PC-3 (cell line): Measurements from ENCODE around the gene CHD1. TPM values are rescaled to one million over a fixed set of nuclear protein-coding genes. Genes with fewer than 3 reads are reported as not detected.

ENCODE experiments used
- ATAC-seq: fragments of 200-7000 bp; cut with Tn5 transposase; 2 replicates; pipeline ENCODE4 v1.9.1; 2020; ENCODE audit warnings: mild to moderate bottlenecking, moderate library complexity
- BruUV-seq: library from RNA; stranded (reverse); fragments of 400-500 nt; replicated peaks from 2 replicates; lab custom pipeline; 2021; lab: Mats Ljungman, UMichigan
- CTCF ChIA-PET: fragments of 300-600 bp; sonication (Branson Sonifier 250); formaldehyde crosslinking; loops from one replicate; lab custom pipeline; 2022; ENCODE audit warnings: antibody characterized with exemption; lab: Charles Lee
- POLR2A ChIA-PET: fragments of 300-600 bp; sonication (Branson Sonifier 250); formaldehyde crosslinking; loops from one replicate; lab custom pipeline; 2022; ENCODE audit warnings: antibody characterized with exemption; ENCODE audit not compliant: unreplicated experiment; lab: Charles Lee
- DNase-seq: peaks from one replicate; pipeline ENCODE4 v3.0.0-alpha.2; 2015
- H2AFZ ChIP-seq: fragments of 300-600 bp; sonication (generic); 2 replicates; pipeline ENCODE4 v1.6.0; 2016; ENCODE audit warnings: antibody characterized with exemption, low read length
- H3F3A ChIP-seq: fragments of 300-600 bp; sonication (generic); one replicate; pipeline ENCODE4 v1.6.0; 2017; ENCODE audit warnings: antibody characterized with exemption, low read length, control low read depth, mild to moderate bottlenecking; ENCODE audit not compliant: unreplicated experiment
- H3K27ac ChIP-seq: fragments of 300-600 bp; sonication (generic); 2 replicates; pipeline ENCODE4 v1.5.1; 2016; ENCODE audit warnings: mild to moderate bottlenecking, low read length
- H3K27me3 ChIP-seq: fragments of 300-600 bp; sonication (generic); 2 replicates; pipeline ENCODE4 v1.6.1; 2016; ENCODE audit warnings: low read length, mixed read lengths
- H3K36me3 ChIP-seq: fragments of 300-600 bp; sonication (generic); 2 replicates; pipeline ENCODE4 v1.6.1; 2016; ENCODE audit warnings: low read depth, mixed run types, low read length, mixed read lengths
- H3K4me1 ChIP-seq: fragments of 300-600 bp; sonication (generic); 2 replicates; pipeline ENCODE4 v1.5.1; 2016; ENCODE audit warnings: low read length; ENCODE audit not compliant: insufficient read depth
- H3K4me2 ChIP-seq: fragments of 300-600 bp; sonication (generic); 2 replicates; pipeline ENCODE4 v1.6.0; 2016; ENCODE audit warnings: low read length
- H3K4me3 ChIP-seq: fragments of 300-600 bp; sonication (generic); 2 replicates; pipeline ENCODE4 v1.5.1; 2016; ENCODE audit warnings: mild to moderate bottlenecking, low read length, mixed read lengths
- H3K79me2 ChIP-seq: fragments of 300-600 bp; sonication (generic); 2 replicates; pipeline ENCODE4 v1.6.1; 2017; ENCODE audit warnings: low read length, mixed read lengths
- H3K9ac ChIP-seq: fragments of 300-600 bp; sonication (generic); 2 replicates; pipeline ENCODE4 v1.6.0; 2016; ENCODE audit warnings: mild to moderate bottlenecking, low read length
- H3K9me2 ChIP-seq: fragments of 300-600 bp; sonication (generic); replicated peaks from 2 replicates; pipeline ENCODE4 v1.6.1; 2016; ENCODE audit warnings: mixed run types, low read length, mixed read lengths
- H3K9me3 ChIP-seq: fragments of 300-600 bp; sonication (generic); 2 replicates; pipeline ENCODE4 v1.6.1; 2016; ENCODE audit warnings: low read length, mixed read lengths
- H4K20me1 ChIP-seq: fragments of 300-600 bp; sonication (generic); 2 replicates; pipeline ENCODE4 v1.6.1; 2016; ENCODE audit warnings: low read length, mixed read lengths
- CTCF ChIP-seq: fragments of 300-600 bp; sonication (generic); conservative IDR thresholded peaks from 2 replicates; pipeline ENCODE4 v1.5.1; 2017; ENCODE audit warnings: antibody characterized with exemption, low read depth, mild to moderate bottlenecking, low read length
- EZH2 ChIP-seq: fragments of 300-600 bp; sonication (generic); IDR thresholded peaks from one replicate; pipeline ENCODE4 v1.6.1; 2017; ENCODE audit warnings: antibody characterized with exemption, mild to moderate bottlenecking, low read length; ENCODE audit not compliant: unreplicated experiment
- EZH2phosphoT487 ChIP-seq: fragments of 300-600 bp; sonication (generic); IDR thresholded peaks from 2 replicates; pipeline ENCODE4 v1.6.1; 2018; ENCODE audit warnings: mild to moderate bottlenecking, antibody characterized with exemption, low read length, borderline replicate concordance
- intact Hi-C: fragments of 100-400 bp; cut with micrococcal nuclease; formaldehyde crosslinking; loops from 2 replicates; pipeline ENCODE4 v1.9.0; 2023
- total RNA-seq: library from RNA; depleted of rRNA; stranded (reverse); fragments of >200 nt; gene quantifications from 2 replicates; pipeline ENCODE4 v1.2.3, GENCODE V29; 2014

Gene CHD1
- total RNA-seq, 1 experiment from 2014 or later: 45.9 TPM

DNA sequence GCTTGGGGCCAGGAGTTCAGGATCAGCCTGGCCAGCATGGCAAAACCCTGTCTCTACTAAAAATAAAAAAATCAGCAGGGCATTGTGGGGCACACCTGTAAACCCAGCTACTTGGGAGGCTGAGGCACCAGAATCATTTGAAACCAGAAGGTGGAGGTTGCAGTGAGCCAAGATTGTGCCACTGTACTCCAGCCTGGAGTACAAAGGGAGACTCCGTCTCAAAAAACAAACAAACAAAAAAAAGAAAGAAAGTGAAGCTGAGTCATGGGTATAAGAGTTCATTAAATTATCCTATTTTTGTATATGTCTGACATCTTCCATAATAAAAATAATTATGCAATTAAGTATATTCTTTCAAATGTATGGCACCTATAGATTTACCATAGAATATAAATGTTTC is 37.2 kb downstream of the CHD1 start:
- H3F3A ChIP-seq: no peaks in the 10 kb centered on the region
- no peak overlapping the region for H3K4me2 ChIP-seq
- no peak overlapping the region for H3K9ac ChIP-seq
- no peaks in the 10 kb centered on the region; the same call in 1 of the 2 replicates for H4K20me1 ChIP-seq
- intact Hi-C loops: no loop called here
- H3K36me3 ChIP-seq: peaks cover 89% of the 10 kb centered on the region
- no peak for ATAC-seq
- DNase-seq: no peak
- H3K4me1 ChIP-seq: no peaks in the 10 kb centered on the region
- no TSS peak for BruUV-seq
- H3K27me3 ChIP-seq: no peaks in the 10 kb centered on the region
- H3K9me3 ChIP-seq: no peaks in the 10 kb centered on the region
- H2AFZ ChIP-seq: no peak overlapping the region
- no peak overlapping the region for H3K4me3 ChIP-seq
- no peak overlapping the region for H3K27ac ChIP-seq
- no peaks in the 10 kb centered on the region for H3K9me2 ChIP-seq
- TF ChIP-seq CTCF (no peak), EZH2 (no peak), EZH2phosphoT487 (no peak)
- H3K79me2 ChIP-seq: no peaks in the 10 kb centered on the region
- POLR2A ChIA-PET: no interaction called here
- CTCF ChIA-PET: no interaction called here

GRCh38 chr5:98880598-98880997 is 48.2 kb downstream of the CHD1 start:
- TF ChIP-seq CTCF: no peak
- TF ChIP-seq EZH2: no peak
- TF ChIP-seq EZH2phosphoT487: no peak
- 0 out of 2 replicates have a peak, but pooled peaks cover 9% of the 10 kb centered on the region for H4K20me1 ChIP-seq
- no peaks in the 10 kb centered on the region; the same call in 1 of the 2 replicates for H3K79me2 ChIP-seq
- peaks cover 12% of the 10 kb centered on the region for H3F3A ChIP-seq
- 0 out of 2 replicates have a peak overlapping the region, but pooled peaks have one; percentile 0 for H3K9ac ChIP-seq
- H3K9me2 ChIP-seq: no peaks in the 10 kb centered on the region
- intact Hi-C loops: loop anchor here (10.0 kb wide), 1 partner anchor 604 kb away; no protein-coding TSS in a partner anchor
- H3K4me3 ChIP-seq: peak overlapping the region; percentile 9; the same call in 1 of the 2 replicates
- CTCF ChIA-PET: no interaction called here
- no TSS peak for BruUV-seq
- peaks cover 51% of the 10 kb centered on the region; the same call in 1 of the 2 replicates for H3K36me3 ChIP-seq
- ATAC-seq (peak; percentile 63), DNase-seq (no peak)
- H3K27ac ChIP-seq: peak overlapping the region; percentile 68
- H3K4me2 ChIP-seq: peak overlapping the region; percentile 38
- no peak overlapping the region for H2AFZ ChIP-seq
- no peaks in the 10 kb centered on the region for H3K9me3 ChIP-seq
- H3K4me1 ChIP-seq: peaks cover 26% of the 10 kb centered on the region
- POLR2A ChIA-PET: no interaction called here
- no peaks in the 10 kb centered on the region for H3K27me3 ChIP-seq

- peaks cover 53% of the 10 kb centered on the region; the same call in 1 of the 2 replicates for H3K36me3 ChIP-seq
- ChIA-PET CTCF (no interaction called here), POLR2A (no interaction called here)
- H3K9ac ChIP-seq: 0 out of 2 replicates have a peak overlapping the region, but pooled peaks have one; percentile 0
- 0 out of 2 replicates have a peak, but pooled peaks cover 9% of the 10 kb centered on the region for H4K20me1 ChIP-seq
- H3K4me1 ChIP-seq: peaks cover 26% of the 10 kb centered on the region
- peak overlapping the region; percentile 68 for H3K27ac ChIP-seq
- H3K9me2 ChIP-seq: no peaks in the 10 kb centered on the region
- H3K4me2 ChIP-seq: peak overlapping the region; percentile 38
- intact Hi-C loops: loop anchor here (10.0 kb wide), 1 partner anchor 605 kb away; no protein-coding TSS in a partner anchor
- peak; percentile 73 for ATAC-seq
- no TSS peak for BruUV-seq
- TF ChIP-seq EZH2phosphoT487 (no peak), EZH2 (no peak), CTCF (no peak)
- no peaks in the 10 kb centered on the region for H3K9me3 ChIP-seq
- no peak overlapping the region for H3K4me3 ChIP-seq
- DNase-seq: peak; percentile 76
- H3K27me3 ChIP-seq: no peaks in the 10 kb centered on the region
- no peak overlapping the region for H2AFZ ChIP-seq
- H3F3A ChIP-seq: peaks cover 12% of the 10 kb centered on the region
- no peaks in the 10 kb centered on the region; the same call in 1 of the 2 replicates for H3K79me2 ChIP-seq
These were observed 48.7 kb downstream of the CHD1 start for GRCh38 chr5:98880151-98880550.
